Measurements from ENCODE around the gene COQ3. TPM values are rescaled to one million over a fixed set of nuclear protein-coding genes. Genes with fewer than 3 reads are reported as not detected.

COQ3 gene
- total and polyA plus RNA-seq, 2 of the 8 experiments (the other 6 are each of a cell fraction or from before 2014, with no cell fraction given): 8.4 to 16.2 TPM

- no peak for TF ChIP-seq RAD21 (IDR thresholded peaks at IDR 0.05 in 1 of 2, conservative IDR thresholded peaks at IDR 0.05 in 1 of 2; ENCODE audit: low read depth in 2 of 2, low read length in 2 of 2)
- TF ChIP-seq TAF1 (IDR thresholded peaks at IDR 0.05; ENCODE audit: low read depth, low read length): no peak
- no peak for TF ChIP-seq SIRT6 (IDR thresholded peaks at IDR 0.05; ENCODE audit: low read length)
- TF ChIP-seq CBX5 (IDR thresholded peaks at IDR 0.05; ENCODE audit: low read depth, low read length): no peak
- no peak for TF ChIP-seq RFX5 (IDR thresholded peaks at IDR 0.05; ENCODE audit: borderline replicate concordance, low read depth, low read length)
- no peak for TF ChIP-seq USF2 (IDR thresholded peaks at IDR 0.05; ENCODE audit: low read length)
- TF ChIP-seq GABPA (IDR thresholded peaks at IDR 0.05; ENCODE audit: borderline replicate concordance, insufficient read depth, low read length): no peak
These were observed 32.4 kb upstream of the COQ3 start (continued) for GRCh38 chr6:99426451-99426757.

All from H1 (cell line).